GM12865 (cell line): Measurements from ENCODE around the gene PRRT4.

Source experiments
- DNase-seq: peaks from one replicate; pipeline ENCODE4 v3.0.0; 2010; ENCODE audit warnings: low read depth
- H3K4me3 ChIP-seq: 2 replicates; pipeline ENCODE4 v1.5.1; 2011; ENCODE audit warnings: mild to moderate bottlenecking, low read depth, low read length, control low read depth
- TF ChIP-seq, protein P1 (sequence below): IDR thresholded peaks from 2 replicates; pipeline ENCODE4 v1.5.1; 2011; ENCODE audit warnings: low read length, control low read depth, low read depth, inconsistent platforms; ENCODE audit not compliant: insufficient read depth; ENCODE audit errors: missing control alignments

PRRT4 gene

DNA sequence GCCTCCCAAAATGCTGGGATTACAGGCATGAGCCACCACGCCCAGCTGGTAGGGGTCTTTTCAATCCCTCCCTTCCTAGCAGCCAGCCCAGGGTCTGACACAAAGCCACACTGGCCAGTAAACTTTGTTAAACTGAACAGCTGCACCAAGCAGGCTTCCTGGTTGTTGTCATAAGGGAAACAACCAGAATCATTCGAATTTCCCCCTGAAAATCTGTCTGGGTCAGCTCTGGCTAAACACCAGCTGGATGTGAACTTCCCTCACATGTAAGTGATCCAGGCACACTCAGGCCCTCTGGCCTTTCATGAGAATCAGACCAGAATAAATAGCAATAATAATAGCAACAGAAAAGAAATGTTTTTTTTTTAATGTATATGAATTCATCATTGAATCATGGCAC, 40.9 kb upstream of the PRRT4 start:
- no peak overlapping the region for H3K4me3 ChIP-seq
- TF ChIP-seq, protein P1, sequence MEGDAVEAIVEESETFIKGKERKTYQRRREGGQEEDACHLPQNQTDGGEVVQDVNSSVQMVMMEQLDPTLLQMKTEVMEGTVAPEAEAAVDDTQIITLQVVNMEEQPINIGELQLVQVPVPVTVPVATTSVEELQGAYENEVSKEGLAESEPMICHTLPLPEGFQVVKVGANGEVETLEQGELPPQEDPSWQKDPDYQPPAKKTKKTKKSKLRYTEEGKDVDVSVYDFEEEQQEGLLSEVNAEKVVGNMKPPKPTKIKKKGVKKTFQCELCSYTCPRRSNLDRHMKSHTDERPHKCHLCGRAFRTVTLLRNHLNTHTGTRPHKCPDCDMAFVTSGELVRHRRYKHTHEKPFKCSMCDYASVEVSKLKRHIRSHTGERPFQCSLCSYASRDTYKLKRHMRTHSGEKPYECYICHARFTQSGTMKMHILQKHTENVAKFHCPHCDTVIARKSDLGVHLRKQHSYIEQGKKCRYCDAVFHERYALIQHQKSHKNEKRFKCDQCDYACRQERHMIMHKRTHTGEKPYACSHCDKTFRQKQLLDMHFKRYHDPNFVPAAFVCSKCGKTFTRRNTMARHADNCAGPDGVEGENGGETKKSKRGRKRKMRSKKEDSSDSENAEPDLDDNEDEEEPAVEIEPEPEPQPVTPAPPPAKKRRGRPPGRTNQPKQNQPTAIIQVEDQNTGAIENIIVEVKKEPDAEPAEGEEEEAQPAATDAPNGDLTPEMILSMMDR: no peak
- no peak for DNase-seq

DNA sequence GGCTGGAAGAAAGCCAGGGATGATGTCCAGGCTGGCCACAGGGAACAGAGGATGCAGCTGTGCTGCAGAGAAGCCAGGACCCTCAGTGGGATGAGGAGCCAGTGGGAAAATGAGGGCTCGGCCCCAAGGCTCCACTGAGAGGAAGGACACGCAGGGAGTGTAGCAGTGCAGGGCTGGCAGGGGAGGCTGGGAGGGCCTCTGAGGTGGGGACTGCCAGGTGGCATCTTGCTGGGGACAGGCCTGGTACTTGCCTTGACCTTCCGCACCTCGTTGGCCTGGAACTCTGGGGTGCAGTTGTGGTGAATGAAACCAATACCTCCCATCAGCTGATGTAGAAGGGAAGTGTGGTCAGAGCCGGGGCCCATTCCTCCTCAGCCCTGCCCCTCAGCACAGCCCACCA, 39.1 kb upstream of the PRRT4 start:
- no peak overlapping the region for H3K4me3 ChIP-seq
- no peak for DNase-seq
- TF ChIP-seq, protein P1: no peak

DNA sequence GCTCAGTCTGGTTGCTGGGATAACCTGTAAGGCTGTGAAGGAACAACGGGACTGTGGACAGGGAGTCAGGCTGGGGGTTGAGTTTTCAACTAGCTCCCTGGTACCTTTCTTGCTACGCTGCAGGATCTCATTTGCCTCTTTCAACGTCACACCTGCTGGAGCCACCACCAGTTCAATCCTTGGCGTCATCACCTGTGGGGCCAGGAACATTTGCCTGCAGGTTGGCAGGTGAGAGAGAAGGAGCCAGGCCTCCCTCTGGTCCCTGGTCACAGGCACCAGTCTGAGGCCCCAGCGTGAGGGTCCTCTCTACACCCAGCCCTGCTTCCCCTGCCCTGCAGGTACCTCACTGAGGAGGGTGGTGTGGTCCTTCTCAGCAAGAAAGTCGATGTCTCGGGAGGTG, 38.5 kb upstream of the PRRT4 start:
- H3K4me3 ChIP-seq: no peak overlapping the region
- DNase-seq: no peak
- TF ChIP-seq, protein P1: no peak

DNA sequence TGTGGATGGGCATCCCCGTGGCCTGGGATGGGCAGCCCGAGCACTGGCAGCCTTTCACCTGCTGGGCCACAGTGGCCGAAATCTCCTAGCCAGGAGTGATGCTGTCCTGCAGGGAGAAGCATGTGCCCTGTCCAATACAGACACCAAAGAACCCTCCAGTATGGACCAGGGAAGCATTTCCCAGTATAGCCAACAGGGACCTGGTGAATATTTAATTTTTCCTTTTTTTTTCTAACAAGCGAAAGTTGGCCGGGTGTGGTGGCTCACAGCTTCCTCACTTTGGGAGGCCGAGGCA, 37.3 kb upstream of the PRRT4 start:
- no peak overlapping the region for H3K4me3 ChIP-seq
- TF ChIP-seq, protein P1: no peak
- DNase-seq: no peak

DNA sequence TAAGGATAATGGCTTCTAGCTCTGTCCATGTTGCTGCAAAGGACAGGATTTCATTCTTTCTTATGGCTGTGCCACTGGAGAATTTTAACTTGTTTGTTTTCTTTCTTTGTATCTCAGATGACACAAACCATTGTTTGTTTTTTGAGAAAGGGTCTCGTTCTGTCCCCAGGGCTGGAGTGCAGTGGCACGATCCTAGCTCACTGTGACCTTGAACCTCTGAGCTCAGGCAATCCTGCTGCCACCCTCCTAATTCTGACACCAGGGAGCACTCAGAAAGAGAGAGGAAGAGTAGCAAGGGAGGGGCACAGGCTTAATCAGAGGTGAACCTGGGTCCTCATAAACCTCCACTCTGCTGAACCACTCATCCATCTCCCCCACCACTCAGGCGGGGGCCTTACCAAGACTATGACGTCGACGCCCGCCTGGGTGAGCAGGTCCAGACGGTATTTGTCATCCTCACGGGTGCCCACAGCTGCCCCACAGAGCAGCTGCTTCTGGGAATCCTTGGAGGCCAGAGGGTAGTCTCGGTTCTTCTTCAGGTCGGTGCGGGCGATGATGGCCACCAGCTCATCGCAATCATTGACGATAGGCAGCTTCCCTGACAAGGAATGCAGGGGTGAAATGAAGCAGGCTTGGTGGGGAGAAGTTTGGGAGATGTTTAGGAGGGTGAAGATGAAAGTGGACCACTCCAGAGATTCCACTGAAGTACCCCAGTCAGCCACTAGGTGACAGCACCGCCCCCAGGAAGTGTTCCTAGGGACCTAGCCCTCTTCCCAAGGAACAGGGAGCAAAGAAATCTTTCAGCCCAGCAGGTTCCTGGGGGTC, 36.7 kb upstream of the PRRT4 start:
- TF ChIP-seq, protein P1: peak; percentile 99
- DNase-seq: no peak
- H3K4me3 ChIP-seq: no peak overlapping the region

DNA sequence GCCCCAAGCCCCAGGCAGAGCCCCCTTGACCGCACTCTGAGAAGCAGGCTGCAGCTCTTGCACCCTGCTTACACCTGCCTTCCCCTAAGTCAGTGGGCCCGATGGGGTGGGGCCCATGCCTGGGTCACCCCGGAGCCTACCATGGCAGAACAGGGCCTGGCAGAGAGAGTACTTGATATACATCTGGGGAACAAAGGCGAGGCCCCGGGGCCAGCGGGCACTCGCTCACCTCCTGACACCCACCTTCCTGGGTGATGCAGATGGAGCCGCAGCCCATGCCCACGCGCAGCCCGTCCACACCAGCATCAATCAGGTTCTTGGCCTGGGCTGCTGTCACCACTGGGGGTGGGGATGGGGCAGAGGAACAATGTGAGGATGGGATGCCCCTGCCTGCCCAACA, 34.9 kb upstream of the PRRT4 start:
- TF ChIP-seq, protein P1: no peak
- H3K4me3 ChIP-seq: no peak overlapping the region
- no peak for DNase-seq

DNA sequence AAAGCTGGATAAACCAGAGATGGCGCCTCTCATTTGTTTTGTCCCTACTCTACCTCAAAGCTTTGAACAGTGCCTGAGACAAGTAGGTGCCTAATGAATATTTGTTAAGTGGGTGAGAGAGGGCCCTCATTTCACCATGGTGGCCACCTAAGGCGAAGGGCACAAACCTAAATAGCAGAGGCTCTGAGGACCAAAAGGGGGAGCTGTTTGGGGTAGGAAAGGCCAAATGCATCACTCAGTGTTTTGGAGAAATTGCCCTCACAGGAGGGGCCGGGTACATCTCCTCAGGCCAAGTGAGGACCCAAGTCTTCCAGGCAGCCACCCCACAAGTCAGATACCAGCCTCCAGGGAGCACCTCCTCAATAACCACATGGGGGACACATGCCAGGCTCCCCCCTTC, 34.3 kb upstream of the PRRT4 start:
- no peak overlapping the region for H3K4me3 ChIP-seq
- no peak for DNase-seq
- TF ChIP-seq, protein P1: no peak
